ENCODE measurements around the gene M6PR.

- no peak for TF ChIP-seq POLR2A (IDR thresholded peaks at IDR 0.05)
- TF ChIP-seq CTCF (IDR thresholded peaks at IDR 0.05) = no peak
Measured at GRCh38 chr12:8911606-8912268, 37.7 kb downstream of the M6PR start.

Data from uterus (tissue), 2 donors.